CD14-positive monocyte (primary cell): ENCODE measurements around the gene SCAP. TPM values are rescaled to one million over a fixed set of nuclear protein-coding genes. Genes with fewer than 3 reads are reported as not detected.

Source experiments
- DNase-seq, 3 donors: peaks; one replicate each; pipeline ENCODE4 v3.0.0-alpha.2; 2011 to 2022
- H2AFZ ChIP-seq: 2 replicates; pipeline ENCODE4 v1.6.0; 2012; ENCODE audit warnings: mild to moderate bottlenecking, low read depth, low read length, inconsistent platforms; ENCODE audit not compliant: insufficient read depth, poor library complexity, severe bottlenecking
- H3K27ac ChIP-seq, 2 donors: 1 replicate in 1 of 2; 2 replicates in 1 of 2; pipeline ENCODE4 v1.5.1; 2012 to 2013; ENCODE audit warnings: low read length in 2 of 2, control low read depth in 1 of 2, inconsistent platforms in 1 of 2, low read depth in 1 of 2, mild to moderate bottlenecking in 1 of 2
- H3K27me3 ChIP-seq, 2 donors: one replicate each; pipeline versions ENCODE4 v1.6.0 to v1.6.1; 2011 to 2013; ENCODE audit warnings: low read length in 2 of 2; ENCODE audit not compliant: control insufficient read depth in 2 of 2, insufficient read depth in 2 of 2
- H3K36me3 ChIP-seq, 2 donors: replicated peaks in 1 of 2; 1 replicate in 1 of 2; 2 replicates in 1 of 2; pipeline versions ENCODE4 v1.5.1 to v1.6.1; 2012 to 2013; ENCODE audit warnings: low read length in 2 of 2, control low read depth in 1 of 2, inconsistent platforms in 1 of 2, mild to moderate bottlenecking in 1 of 2; ENCODE audit not compliant: insufficient read depth in 2 of 2, control insufficient read depth in 1 of 2
- H3K4me1 ChIP-seq, 2 donors: 1 replicate in 1 of 2; 2 replicates in 1 of 2; pipeline versions ENCODE4 v1.5.1 to v1.6.1; 2012 to 2013; ENCODE audit warnings: low read length in 2 of 2, control low read depth in 1 of 2, inconsistent platforms in 1 of 2, mild to moderate bottlenecking in 1 of 2, moderate library complexity in 1 of 2; ENCODE audit not compliant: insufficient read depth in 2 of 2, control insufficient read depth in 1 of 2
- H3K4me2 ChIP-seq: replicated peaks from 2 replicates; pipeline ENCODE3; 2012; ENCODE audit warnings: low read length, moderate library complexity, mild to moderate bottlenecking; ENCODE audit not compliant: poor library complexity, severe bottlenecking; ENCODE audit errors: extremely low read depth
- H3K4me3 ChIP-seq, 3 experiments: fragments of 200-600 bp in 1 of 3; sonication (generic) in 1 of 3; replicated peaks in 1 of 3; 1 replicate in 2 of 3; 2 replicates in 1 of 3; pipeline ENCODE4 v1.5.1; 2011 to 2013; ENCODE audit warnings: low read length in 3 of 3, mild to moderate bottlenecking in 3 of 3, control low read depth in 2 of 3, low read depth in 2 of 3, inconsistent platforms in 1 of 3, moderate library complexity in 1 of 3
- H3K79me2 ChIP-seq: 2 replicates; pipeline ENCODE4 v1.6.0; 2012; ENCODE audit warnings: mild to moderate bottlenecking, control low read depth, inconsistent platforms, low read length, moderate library complexity; ENCODE audit not compliant: insufficient read depth
- H3K9ac ChIP-seq: 2 replicates; pipeline ENCODE4 v1.6.0; 2017; ENCODE audit warnings: low read length, mild to moderate bottlenecking; ENCODE audit not compliant: insufficient read depth, poor library complexity, severe bottlenecking
- H3K9me3 ChIP-seq, 2 donors: replicated peaks in 1 of 2; 1 replicate in 1 of 2; 2 replicates in 1 of 2; pipeline versions ENCODE4 v1.5.1 to v1.6.1; 2012 to 2013; ENCODE audit warnings: low read length in 2 of 2, control low read depth in 1 of 2; ENCODE audit not compliant: control insufficient read depth in 1 of 2, insufficient read depth in 1 of 2
- H4K20me1 ChIP-seq: 2 replicates; pipeline ENCODE4 v1.6.0; 2012; ENCODE audit warnings: mild to moderate bottlenecking, low read length, control low read depth, moderate library complexity; ENCODE audit not compliant: insufficient read depth
- H3K27ac Mint-ChIP-seq, 7 donors: one replicate each; pipeline ENCODE4 v1.8.0; 2020; ENCODE audit warnings: mild to moderate bottlenecking in 7 of 7, mixed read lengths in 7 of 7, moderate library complexity in 6 of 7, inconsistent platforms in 2 of 7
- H3K27me3 Mint-ChIP-seq, 3 donors: one replicate each; pipeline ENCODE4 v1.8.0; 2021 to 2022; ENCODE audit warnings: low read depth in 3 of 3, mild to moderate bottlenecking in 3 of 3, mixed read lengths in 3 of 3, moderate library complexity in 3 of 3, inconsistent platforms in 1 of 3
- H3K36me3 Mint-ChIP-seq, 2 donors: one replicate each; pipeline ENCODE4 v1.8.0; 2020; ENCODE audit warnings: mixed read lengths in 2 of 2, inconsistent platforms in 1 of 2, mild to moderate bottlenecking in 1 of 2
- H3K4me1 Mint-ChIP-seq: one replicate; pipeline ENCODE4 v1.8.0; 2020; ENCODE audit warnings: mild to moderate bottlenecking, mixed read lengths
- H3K4me3 Mint-ChIP-seq, 2 donors: one replicate each; pipeline ENCODE4 v1.8.0; 2020; ENCODE audit warnings: mild to moderate bottlenecking in 2 of 2, mixed read lengths in 2 of 2, moderate library complexity in 1 of 2
- H3K9me3 Mint-ChIP-seq, 7 donors: one replicate each; pipeline ENCODE4 v1.8.0; 2020 to 2022; ENCODE audit warnings: mixed read lengths in 7 of 7, mild to moderate bottlenecking in 6 of 7, moderate library complexity in 6 of 7, inconsistent platforms in 2 of 7
- CTCF ChIP-seq: fragments of 200-600 bp; IDR thresholded peaks from one replicate; pipeline ENCODE4 v1.8.0; 2022; ENCODE audit warnings: antibody characterized with exemption, mild to moderate bottlenecking
- WGBS: methylation state at CpG from one replicate; pipeline ENCODE4 v1.1.5; 2013; ENCODE audit warnings: missing lambda C conversion rate; ENCODE audit not compliant: insufficient coverage; 5-methylcytosine and 5-hydroxymethylcytosine counted together
- intact Hi-C, 2 donors: fragments of 100-400 bp; cut with micrococcal nuclease; formaldehyde crosslinking; loops; one replicate each; pipeline versions ENCODE4 v1.15.0 to v1.15.1; 2023
- polyA plus RNA-seq, 3 donors: library from polyadenylated mRNA; depleted of rRNA in 1 of 3; unstranded in 2 of 3; stranded (reverse) in 1 of 3; fragments of 300-500 nt in 2 of 3; fragments of >200 nt in 1 of 3; fragmentation: Illumina TruSeq in 2 of 3; gene quantifications; 1 replicate in 2 of 3; 2 replicates in 1 of 3; pipeline ENCODE4 v1.2.3, GENCODE V29; 2012 to 2021

SCAP gene
- polyA plus RNA-seq, 3 donors: 26.3 to 27.8 (median 27.7) TPM

DNA sequence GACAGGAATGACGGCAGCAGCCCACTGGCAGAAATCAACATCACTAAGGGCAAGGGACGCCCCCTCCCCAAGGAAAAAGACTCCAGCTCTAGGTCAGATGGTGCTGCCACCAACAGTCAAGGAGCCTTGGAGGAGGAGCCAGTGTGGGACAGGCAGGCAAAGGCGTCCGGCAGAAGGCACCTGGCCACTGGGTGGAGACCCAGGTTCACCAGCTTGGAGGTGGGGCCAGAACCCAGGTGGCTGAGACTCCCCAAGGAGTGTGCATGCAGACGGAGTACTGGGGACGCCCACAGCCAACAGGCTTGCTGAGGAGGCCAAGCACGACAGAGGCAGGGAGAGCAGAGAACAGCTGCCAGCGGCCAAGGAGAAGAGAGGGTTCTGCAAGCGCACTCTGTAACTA is 59.7 kb downstream of the SCAP start:
- H3K4me1 ChIP-seq: peaks cover under 1 to 4% of the 10 kb centered on the region in 2 donors
- 95% methylated on average over 4 of the region's 9 CpGs for WGBS
- H3K27ac ChIP-seq: no peak overlapping the region
- H3K9me3 Mint-ChIP-seq: peaks cover 0 to 1% (median 0%) of the 10 kb centered on the region in 7 donors
- peak overlapping the region in 1 of 7 donors; percentile 38 for H3K27ac Mint-ChIP-seq
- H3K27me3 ChIP-seq: no peaks in the 10 kb centered on the region
- no peak overlapping the region for H2AFZ ChIP-seq
- H3K79me2 ChIP-seq: no peaks in the 10 kb centered on the region
- peaks cover 74 to 85% of the 10 kb centered on the region in 2 donors for H3K36me3 ChIP-seq
- DNase-seq: no peak
- H4K20me1 ChIP-seq: peaks cover 35% of the 10 kb centered on the region
- no peak for TF ChIP-seq CTCF
- H3K9me3 ChIP-seq: no peaks in the 10 kb centered on the region
- no peak overlapping the region for H3K4me2 ChIP-seq
- H3K27me3 Mint-ChIP-seq: peaks cover 0 to 1% (median 1%) of the 10 kb centered on the region in 3 donors
- H3K4me3 ChIP-seq: no peak overlapping the region
- no peak overlapping the region for H3K9ac ChIP-seq
- intact Hi-C loops: no loop called here
- H3K4me3 Mint-ChIP-seq: no peak overlapping the region
- H3K36me3 Mint-ChIP-seq: peaks cover 60 to 76% of the 10 kb centered on the region in 2 donors
- peaks cover 2% of the 10 kb centered on the region for H3K4me1 Mint-ChIP-seq

DNA sequence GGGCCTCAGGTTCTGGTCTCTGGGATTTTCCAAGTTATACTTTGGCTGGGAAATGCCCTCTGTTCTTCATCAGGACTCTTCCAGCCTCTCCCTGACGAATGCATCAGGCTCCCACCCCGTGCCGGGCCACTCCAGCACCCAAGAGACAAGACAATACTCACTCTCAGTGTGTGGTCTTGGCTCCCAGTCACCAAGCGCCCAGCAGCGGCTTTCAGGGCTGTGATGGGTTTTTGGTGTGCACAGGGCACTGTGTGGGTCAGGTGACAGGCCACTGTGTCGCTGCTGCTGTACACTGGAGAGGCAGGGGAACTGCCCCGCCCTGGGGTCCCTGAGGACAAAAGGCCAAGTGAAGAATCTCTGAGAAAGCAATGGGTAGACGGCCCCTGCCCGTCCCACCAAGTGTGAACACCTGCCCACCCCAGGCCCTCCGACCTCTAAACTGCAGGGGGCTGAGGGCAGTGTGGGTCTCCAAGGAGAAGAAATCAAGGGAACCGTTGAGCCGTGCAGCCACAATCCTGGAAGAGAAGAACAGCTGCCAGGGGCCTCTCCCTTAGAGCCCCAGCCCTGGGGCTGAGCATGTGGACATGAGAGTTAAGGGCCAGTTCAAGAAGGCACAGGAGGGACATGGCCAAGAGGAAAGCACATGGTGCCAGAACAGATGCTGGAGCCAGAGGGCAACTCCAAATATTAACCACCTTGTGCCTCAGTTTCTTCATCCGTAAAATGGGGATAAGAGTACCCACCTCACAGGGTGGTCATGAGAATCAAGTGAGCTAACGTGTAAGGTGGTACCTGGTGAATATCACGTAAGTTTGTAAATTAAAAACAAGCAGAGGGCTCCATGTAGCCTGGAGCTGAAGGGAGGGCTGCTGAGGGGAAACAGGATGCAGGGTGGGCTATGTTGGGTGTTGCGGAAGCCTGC is 60.8 kb downstream of the SCAP start:
- intact Hi-C loops: no loop called here
- WGBS: 95% methylated on average over 12 of the region's 16 CpGs
- TF ChIP-seq CTCF: no peak
- no peak overlapping the region for H3K27ac ChIP-seq
- H3K9ac ChIP-seq: no peak overlapping the region
- peaks cover 77 to 87% of the 10 kb centered on the region in 2 donors for H3K36me3 ChIP-seq
- no peak overlapping the region for H3K4me2 ChIP-seq
- DNase-seq: no peak
- no peaks in the 10 kb centered on the region for H3K4me1 ChIP-seq
- no peak overlapping the region for H3K4me3 ChIP-seq
- no peaks in the 10 kb centered on the region for H3K27me3 ChIP-seq
- H2AFZ ChIP-seq: no peak overlapping the region
- H4K20me1 ChIP-seq: peaks cover 31% of the 10 kb centered on the region
- H3K27ac Mint-ChIP-seq: peak overlapping the region in 1 of 7 donors; percentile 32
- no peak overlapping the region for H3K4me3 Mint-ChIP-seq
- peaks cover 0 to 1% (median 0%) of the 10 kb centered on the region in 7 donors for H3K9me3 Mint-ChIP-seq
- H3K36me3 Mint-ChIP-seq: peaks cover 59 to 77% of the 10 kb centered on the region in 2 donors
- no peaks in the 10 kb centered on the region for H3K4me1 Mint-ChIP-seq
- peaks cover 0 to 1% (median 1%) of the 10 kb centered on the region in 3 donors for H3K27me3 Mint-ChIP-seq
- H3K9me3 ChIP-seq: no peaks in the 10 kb centered on the region
- no peaks in the 10 kb centered on the region for H3K79me2 ChIP-seq
